Ovary (tissue), 9 donors: Measurements from ENCODE around the gene CNKSR3. TPM values are rescaled to one million over a fixed set of nuclear protein-coding genes. Genes with fewer than 3 reads are reported as not detected.

ENCODE experiments used
- DNase-seq, 5 donors: peaks; one replicate each; pipeline ENCODE4 v3.0.0-alpha.2; 2019 to 2020
- H3K27ac ChIP-seq, 2 donors: fragments of 200-600 bp; one replicate each; pipeline versions ENCODE4 v1.5.1 to v1.8.0; 2019 to 2022
- H3K27me3 ChIP-seq: fragments of 200-600 bp; one replicate; pipeline ENCODE4 v1.8.0; 2022
- H3K36me3 ChIP-seq: fragments of 200-600 bp; sonication (generic); one replicate; pipeline ENCODE4 v1.5.1; 2019
- H3K4me1 ChIP-seq: one replicate; pipeline ENCODE4 v1.8.1; 2013; ENCODE audit warnings: mild to moderate bottlenecking, moderate library complexity; ENCODE audit not compliant: insufficient read depth
- H3K4me3 ChIP-seq: fragments of 200-600 bp; sonication (generic); one replicate; pipeline ENCODE4 v1.5.1; 2017
- H3K9me3 ChIP-seq, 2 donors: fragments of 200-600 bp in 1 of 2; sonication (generic) in 1 of 2; one replicate each; pipeline versions ENCODE4 v1.5.1 to v1.8.1; 2013 to 2019; ENCODE audit warnings: mild to moderate bottlenecking in 1 of 2, moderate library complexity in 1 of 2
- CTCF ChIP-seq, 3 donors: fragments of 450-650 bp in 2 of 3; fragments of 200-600 bp in 1 of 3; IDR thresholded peaks; one replicate each; pipeline versions ENCODE4 v1.5.1 to v1.8.0; 2016 to 2022; ENCODE audit warnings: antibody characterized with exemption in 3 of 3, mild to moderate bottlenecking in 1 of 3
- EP300 ChIP-seq: sonication (generic); formaldehyde crosslinking; IDR thresholded peaks from one replicate; pipeline ENCODE4 v1.6.1; 2017; ENCODE audit warnings: antibody characterized with exemption
- POLR2A ChIP-seq: fragments of 450-650 bp; IDR thresholded peaks from one replicate; pipeline ENCODE4 v1.6.1; 2017; ENCODE audit warnings: antibody characterized with exemption, mild to moderate bottlenecking, moderate library complexity
- WGBS, 3 donors: extraction: QIAGEN DNeasy Blood & Tissue Kit in 1 of 3; methylation state at CpG; one replicate each; pipeline versions ENCODE4 v1.1.5 to v1.1.7; 2013 to 2017; 5-methylcytosine and 5-hydroxymethylcytosine counted together
- intact Hi-C, 4 donors: fragments of 100-400 bp; cut with DNase I; formaldehyde crosslinking; loops; one replicate each; pipeline versions ENCODE4 v1.11.0 to v1.15.1; 2022 to 2023
- polyA plus RNA-seq, 2 donors: library from polyadenylated mRNA; stranded (reverse); fragments of 200-250 nt in 1 of 2; fragments of 350-450 nt in 1 of 2; fragmentation: Illumina TruSeq in 1 of 2; extraction: RNeasy Lipid Tissue Mini Kit (QIAGEN cat#74804) in 1 of 2; gene quantifications; one replicate each; pipeline ENCODE4 v1.2.3, GENCODE V29; 2013 to 2014
- total RNA-seq, 7 donors: library from RNA; depleted of rRNA in 2 of 7; stranded (reverse); fragments of >200 nt in 2 of 7; fragmentation: NEBNext Ultra II Directional in 3 of 7; extraction: Animal tissue kit (Norgen Biotek cat#: 25700) in 3 of 7; gene quantifications; one replicate each; pipeline versions ENCODE4 v1.1.0 to v1.2.4, GENCODE V29; 2016 to 2023
- donor health status: DM: no; HTN: no; CAD: no; lungs with moderate emphysema.
- donor health status: DM: no; HTN: no; CAD: no.
- donor health status: Bipolar disorder and iron deficiency.
- donor health status: DM: yes; HTN: yes; CAD: no.
- donor health status: DM: no; HTN: no; CAD: no.
- donor health status: DM: yes; HTN: yes; CAD: no.

Gene CNKSR3
- total and polyA plus RNA-seq, 9 donors, result 8.6 to 16.7 (median 13.4) TPM

- no peaks in the 10 kb centered on the region for H3K9me3 ChIP-seq
- intact Hi-C loops, result loop anchor here in 2 of 4 donors (10.0 kb wide), 2 partner anchors 100 to 220 kb away; partner anchors contain the start of gene SCAF8 (in 1 of the 2)
- H3K27me3 ChIP-seq, result no peaks in the 10 kb centered on the region
- WGBS, 3 donors, result 64 to 77% (median 66%) methylated on average over 3 of the region's 3 CpGs
- DNase-seq, result no peak
- peaks cover 5% of the 10 kb centered on the region for H3K4me1 ChIP-seq
- H3K27ac ChIP-seq, result no peak overlapping the region
- no peak for TF ChIP-seq CTCF (IDR thresholded peaks at IDR 0.05)
- no peak for TF ChIP-seq POLR2A
- no peak for TF ChIP-seq EP300
- H3K36me3 ChIP-seq, result no peaks in the 10 kb centered on the region
- no peak overlapping the region for H3K4me3 ChIP-seq
Observed at GRCh38 chr6:154514481-154514880, 4.0 kb upstream of the CNKSR3 start.

GRCh38 chr6:154513601-154514320, 3.3 kb upstream of the CNKSR3 start:
- WGBS, 3 donors, result 43 to 52% (median 44%) methylated on average over 5 of the region's 5 CpGs
- TF ChIP-seq EP300 (no peak), CTCF (IDR thresholded peaks at IDR 0.05) (no peak), POLR2A (no peak)
- no peak for DNase-seq
- intact Hi-C loops, result loop anchor here in 2 of 4 donors (10.0 kb wide), 2 partner anchors 99 to 221 kb away; partner anchors contain the start of gene SCAF8 (in 1 of the 2)
- no peaks in the 10 kb centered on the region for H3K36me3 ChIP-seq
- H3K9me3 ChIP-seq, result no peaks in the 10 kb centered on the region
- H3K27me3 ChIP-seq, result no peaks in the 10 kb centered on the region
- H3K27ac ChIP-seq, result no peak overlapping the region
- peaks cover 6% of the 10 kb centered on the region for H3K4me1 ChIP-seq
- H3K4me3 ChIP-seq, result no peak overlapping the region

- H3K4me1 ChIP-seq, result peaks cover 12% of the 10 kb centered on the region
- no peak for DNase-seq
- H3K36me3 ChIP-seq, result no peaks in the 10 kb centered on the region
- no peaks in the 10 kb centered on the region for H3K27me3 ChIP-seq
- 85 to 91% (median 86%) methylated on average over 1 of the region's 1 CpG for WGBS, 3 donors
- H3K9me3 ChIP-seq, result no peaks in the 10 kb centered on the region
- intact Hi-C loops, result loop anchor here in 2 of 4 donors (10.0 kb wide), 2 partner anchors 97 to 223 kb away; partner anchors contain the start of gene SCAF8 (in 1 of the 2)
- no peak for TF ChIP-seq POLR2A
- no peak for TF ChIP-seq CTCF (IDR thresholded peaks at IDR 0.05)
- TF ChIP-seq EP300, result no peak
- H3K4me3 ChIP-seq, result no peak overlapping the region
- H3K27ac ChIP-seq, result no peak overlapping the region
Observed at GRCh38 chr6:154512201-154512600, 1.7 kb upstream of the CNKSR3 start.

GRCh38 chr6:154511791-154512190, 1.3 kb upstream of the CNKSR3 start:
- H3K4me3 ChIP-seq, result no peak overlapping the region
- DNase-seq, result no peak
- intact Hi-C loops, result loop anchor here in 2 of 4 donors (10.0 kb wide), 2 partner anchors 97 to 223 kb away; partner anchors contain the start of gene SCAF8 (in 1 of the 2)

More at GRCh38 chr6:154511791-154512190, 1.3 kb upstream of the CNKSR3 start:
- no peak overlapping the region for H3K27ac ChIP-seq
- H3K36me3 ChIP-seq, result no peaks in the 10 kb centered on the region
- peaks cover 12% of the 10 kb centered on the region for H3K4me1 ChIP-seq
- 20 to 30% (median 21%) methylated on average over 7 of the region's 7 CpGs for WGBS, 3 donors
- H3K27me3 ChIP-seq, result no peaks in the 10 kb centered on the region
- TF ChIP-seq CTCF (IDR thresholded peaks at IDR 0.05) (no peak), EP300 (no peak), POLR2A (no peak)
- no peaks in the 10 kb centered on the region for H3K9me3 ChIP-seq
